PC-9 (cell line): ENCODE results near the gene MKI67. TPM values are rescaled to one million over a fixed set of nuclear protein-coding genes. Genes with fewer than 3 reads are reported as not detected.

Experiments
- Bru-seq: library from RNA; stranded (reverse); fragments of 400-500 nt; gene quantifications from one replicate; lab custom pipeline; 2021; lab: Mats Ljungman, UMichigan
- BruChase-seq, 2 experiments: library from RNA; stranded (reverse); fragments of 400-500 nt; gene quantifications; one replicate each; lab custom pipeline; 2021; lab: Mats Ljungman, UMichigan
- BruUV-seq: library from RNA; stranded (reverse); fragments of 400-500 nt; replicated peaks from 2 replicates; lab custom pipeline; 2021; lab: Mats Ljungman, UMichigan
- CTCF ChIA-PET: fragments of 300-600 bp; sonication (Branson Sonifier 250); formaldehyde crosslinking; loops from one replicate; lab custom pipeline; 2022; ENCODE audit warnings: antibody characterized with exemption; lab: Charles Lee
- POLR2A ChIA-PET: fragments of 300-600 bp; sonication (Branson Sonifier 250); formaldehyde crosslinking; loops from one replicate; lab custom pipeline; 2022; ENCODE audit warnings: antibody characterized with exemption; ENCODE audit not compliant: unreplicated experiment; lab: Charles Lee
- DNase-seq, 2 experiments: peaks; one replicate each; pipeline versions ENCODE4 v3.0.0 to v3.0.0-alpha.2; 2015 to 2022; ENCODE audit warnings: mixed read lengths in 1 of 2
- H2AFZ ChIP-seq: fragments of 200-600 bp; sonication (generic); 2 replicates; pipeline ENCODE4 v1.8.1; 2017; ENCODE audit warnings: antibody characterized with exemption
- H3F3A ChIP-seq: fragments of 200-600 bp; sonication (generic); 2 replicates; pipeline ENCODE4 v1.8.1; 2017; ENCODE audit warnings: antibody characterized with exemption, mild to moderate bottlenecking, low read depth; ENCODE audit not compliant: insufficient read depth
- H3K27ac ChIP-seq: fragments of 200-600 bp; sonication (generic); 2 replicates; pipeline ENCODE4 v1.6.1; 2016; ENCODE audit warnings: mixed run types
- H3K27me3 ChIP-seq: fragments of 200-600 bp; sonication (generic); 2 replicates; pipeline ENCODE4 v1.6.1; 2016; ENCODE audit warnings: low read depth, mixed run types; ENCODE audit not compliant: insufficient read depth
- H3K36me3 ChIP-seq: fragments of 200-600 bp; sonication (generic); 2 replicates; pipeline ENCODE4 v1.6.1; 2016; ENCODE audit warnings: low read depth, mixed run types
- H3K4me1 ChIP-seq: fragments of 200-600 bp; sonication (generic); replicated peaks from 2 replicates; pipeline ENCODE4 v1.6.1; 2016; ENCODE audit warnings: mixed run types; ENCODE audit not compliant: insufficient read depth
- H3K4me2 ChIP-seq: fragments of 200-600 bp; sonication (generic); 2 replicates; pipeline ENCODE4 v1.6.1; 2017; ENCODE audit warnings: mixed run types
- H3K4me3 ChIP-seq: fragments of 200-600 bp; sonication (generic); 2 replicates; pipeline ENCODE4 v1.6.1; 2016; ENCODE audit warnings: mixed run types
- H3K79me2 ChIP-seq: fragments of 200-600 bp; sonication (generic); 2 replicates; pipeline ENCODE4 v1.6.1; 2017; ENCODE audit warnings: low read depth, mixed run types
- H3K9me2 ChIP-seq: fragments of 200-600 bp; sonication (generic); 2 replicates; pipeline ENCODE4 v1.8.1; 2017; ENCODE audit warnings: mild to moderate bottlenecking; ENCODE audit not compliant: insufficient read depth
- H3K9me3 ChIP-seq: fragments of 200-600 bp; sonication (generic); 2 replicates; pipeline ENCODE4 v1.8.1; 2016; ENCODE audit warnings: low read depth; ENCODE audit not compliant: insufficient read depth
- H4K20me1 ChIP-seq: fragments of 200-600 bp; sonication (generic); 2 replicates; pipeline ENCODE4 v1.8.1; 2017; ENCODE audit not compliant: insufficient read depth
- EZH2 ChIP-seq: fragments of 200-600 bp; sonication (generic); IDR thresholded peaks from 2 replicates; pipeline ENCODE4 v1.8.0; 2017; ENCODE audit warnings: antibody characterized with exemption, low read depth
- intact Hi-C: fragments of 100-400 bp; cut with micrococcal nuclease; formaldehyde crosslinking; loops from one replicate; pipeline ENCODE4 v1.10.0; 2022; ENCODE audit not compliant: unreplicated experiment
- long read RNA-seq: library from polyadenylated mRNA; stranded (forward); transcript quantifications from one replicate; pipeline ENCODE4 v2.0.0, GENCODE V29; 2022
- total RNA-seq: library from RNA; stranded (reverse); gene quantifications from 2 replicates; pipeline ENCODE4 v1.2.3, GENCODE V29; 2021
- TF ChIP-seq, protein P1 (sequence below): fragments of 200-600 bp; sonication (generic); conservative IDR thresholded peaks from 2 replicates; pipeline ENCODE4 v1.6.1; 2017; ENCODE audit warnings: mixed run types, antibody characterized with exemption, mild to moderate bottlenecking, moderate library complexity

Gene MKI67, protein sequence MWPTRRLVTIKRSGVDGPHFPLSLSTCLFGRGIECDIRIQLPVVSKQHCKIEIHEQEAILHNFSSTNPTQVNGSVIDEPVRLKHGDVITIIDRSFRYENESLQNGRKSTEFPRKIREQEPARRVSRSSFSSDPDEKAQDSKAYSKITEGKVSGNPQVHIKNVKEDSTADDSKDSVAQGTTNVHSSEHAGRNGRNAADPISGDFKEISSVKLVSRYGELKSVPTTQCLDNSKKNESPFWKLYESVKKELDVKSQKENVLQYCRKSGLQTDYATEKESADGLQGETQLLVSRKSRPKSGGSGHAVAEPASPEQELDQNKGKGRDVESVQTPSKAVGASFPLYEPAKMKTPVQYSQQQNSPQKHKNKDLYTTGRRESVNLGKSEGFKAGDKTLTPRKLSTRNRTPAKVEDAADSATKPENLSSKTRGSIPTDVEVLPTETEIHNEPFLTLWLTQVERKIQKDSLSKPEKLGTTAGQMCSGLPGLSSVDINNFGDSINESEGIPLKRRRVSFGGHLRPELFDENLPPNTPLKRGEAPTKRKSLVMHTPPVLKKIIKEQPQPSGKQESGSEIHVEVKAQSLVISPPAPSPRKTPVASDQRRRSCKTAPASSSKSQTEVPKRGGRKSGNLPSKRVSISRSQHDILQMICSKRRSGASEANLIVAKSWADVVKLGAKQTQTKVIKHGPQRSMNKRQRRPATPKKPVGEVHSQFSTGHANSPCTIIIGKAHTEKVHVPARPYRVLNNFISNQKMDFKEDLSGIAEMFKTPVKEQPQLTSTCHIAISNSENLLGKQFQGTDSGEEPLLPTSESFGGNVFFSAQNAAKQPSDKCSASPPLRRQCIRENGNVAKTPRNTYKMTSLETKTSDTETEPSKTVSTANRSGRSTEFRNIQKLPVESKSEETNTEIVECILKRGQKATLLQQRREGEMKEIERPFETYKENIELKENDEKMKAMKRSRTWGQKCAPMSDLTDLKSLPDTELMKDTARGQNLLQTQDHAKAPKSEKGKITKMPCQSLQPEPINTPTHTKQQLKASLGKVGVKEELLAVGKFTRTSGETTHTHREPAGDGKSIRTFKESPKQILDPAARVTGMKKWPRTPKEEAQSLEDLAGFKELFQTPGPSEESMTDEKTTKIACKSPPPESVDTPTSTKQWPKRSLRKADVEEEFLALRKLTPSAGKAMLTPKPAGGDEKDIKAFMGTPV (N-terminal part only)
- total RNA-seq (75.2 and 114 TPM in 2 replicates), Bru-seq, nascent RNA (percentile 94 among the genes with signal in this experiment), BruChase-seq, experiment 1, labeled RNA remaining after a 2-hour chase (percentile 95 among the genes with signal in this experiment), BruChase-seq, experiment 2, labeled RNA remaining after a 6-hour chase (percentile 97 among the genes with signal in this experiment)
- long read RNA-seq, partial matches to known transcripts = 36 of 39 reads
- long read RNA-seq, other reads (novel, unspliced or antisense) = 3 of 39 reads

DNA sequence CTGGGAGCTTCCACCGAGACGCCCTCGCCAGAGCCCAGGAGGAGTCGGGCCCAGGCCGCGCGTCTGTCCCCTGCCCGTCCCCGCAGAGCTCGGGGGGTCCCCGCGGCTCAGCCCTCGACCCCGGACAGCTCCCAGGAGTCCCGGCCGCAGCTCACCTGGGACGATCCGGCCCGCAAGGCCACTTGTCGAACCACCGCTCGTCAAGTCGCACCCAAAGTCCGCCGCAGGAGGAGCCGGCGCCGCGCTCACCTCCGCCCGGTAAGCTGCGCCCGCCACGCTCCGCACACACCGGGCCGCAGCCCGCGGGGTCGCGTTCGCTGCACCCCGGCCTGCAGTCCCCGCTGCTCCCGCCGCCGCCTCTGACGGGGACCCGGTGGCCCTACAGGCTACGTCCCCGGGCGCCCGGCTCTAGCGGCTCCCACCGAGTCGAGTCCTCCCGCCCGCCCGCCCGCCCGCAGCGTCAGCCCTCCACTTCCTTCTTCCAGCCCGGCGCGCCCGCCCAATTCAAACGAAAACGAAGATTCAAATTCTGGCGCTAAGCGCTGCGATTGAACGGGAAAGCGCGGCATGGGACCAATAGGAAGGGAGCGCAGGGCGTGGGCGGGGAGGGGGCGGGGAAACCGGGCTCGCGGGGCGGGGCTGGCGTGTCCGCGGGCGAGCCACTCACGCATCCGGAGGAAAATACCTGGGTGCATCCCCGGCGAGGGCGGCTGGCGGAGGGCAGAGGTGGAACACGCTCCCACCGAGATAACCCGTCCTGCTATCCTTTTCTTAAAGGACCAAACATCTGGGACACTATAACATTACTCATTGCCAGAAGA is at the start of gene MKI67:
Gene MKI67, minus strand, starts transcription at position 480 of the 821 bp plus-strand sequence. CDS start 756 bp downstream, outside the sequence.
- POLR2A ChIA-PET = no interaction called here
- CTCF ChIA-PET = interaction anchor here (0.7 kb wide), 1 partner anchor 469 kb away, joined by 13 read pairs; no protein-coding TSS in a partner anchor
- BruUV-seq = no TSS peak

GRCh38 chr10:128174581-128175559 is 48.6 kb upstream of the MKI67 start:
- H3K9me2 ChIP-seq = no peaks in the 10 kb centered on the region
- peaks cover 18% of the 10 kb centered on the region; the same call in 1 of the 2 replicates for H3K27me3 ChIP-seq
- no peaks in the 10 kb centered on the region for H3K36me3 ChIP-seq
- DNase-seq = no peak
- POLR2A ChIA-PET = no interaction called here
- H3K79me2 ChIP-seq = no peaks in the 10 kb centered on the region
- no peak overlapping the region for H3K4me2 ChIP-seq
- H4K20me1 ChIP-seq = no peaks in the 10 kb centered on the region
- H3K4me3 ChIP-seq = no peak overlapping the region
- H3K9me3 ChIP-seq = no peaks in the 10 kb centered on the region
- no peak overlapping the region for H3K27ac ChIP-seq
- no peaks in the 10 kb centered on the region for H3F3A ChIP-seq
- CTCF ChIA-PET = no interaction called here
- TF ChIP-seq, protein P1, sequence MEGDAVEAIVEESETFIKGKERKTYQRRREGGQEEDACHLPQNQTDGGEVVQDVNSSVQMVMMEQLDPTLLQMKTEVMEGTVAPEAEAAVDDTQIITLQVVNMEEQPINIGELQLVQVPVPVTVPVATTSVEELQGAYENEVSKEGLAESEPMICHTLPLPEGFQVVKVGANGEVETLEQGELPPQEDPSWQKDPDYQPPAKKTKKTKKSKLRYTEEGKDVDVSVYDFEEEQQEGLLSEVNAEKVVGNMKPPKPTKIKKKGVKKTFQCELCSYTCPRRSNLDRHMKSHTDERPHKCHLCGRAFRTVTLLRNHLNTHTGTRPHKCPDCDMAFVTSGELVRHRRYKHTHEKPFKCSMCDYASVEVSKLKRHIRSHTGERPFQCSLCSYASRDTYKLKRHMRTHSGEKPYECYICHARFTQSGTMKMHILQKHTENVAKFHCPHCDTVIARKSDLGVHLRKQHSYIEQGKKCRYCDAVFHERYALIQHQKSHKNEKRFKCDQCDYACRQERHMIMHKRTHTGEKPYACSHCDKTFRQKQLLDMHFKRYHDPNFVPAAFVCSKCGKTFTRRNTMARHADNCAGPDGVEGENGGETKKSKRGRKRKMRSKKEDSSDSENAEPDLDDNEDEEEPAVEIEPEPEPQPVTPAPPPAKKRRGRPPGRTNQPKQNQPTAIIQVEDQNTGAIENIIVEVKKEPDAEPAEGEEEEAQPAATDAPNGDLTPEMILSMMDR = no peak
- no peak for TF ChIP-seq EZH2
- no TSS peak for BruUV-seq
- intact Hi-C loops = no loop called here
- H3K4me1 ChIP-seq = no peaks in the 10 kb centered on the region
- H2AFZ ChIP-seq = no peak overlapping the region

More for the DNA sequence above, at the start of gene MKI67:
- peaks cover 30% of the 10 kb centered on the region for H3K4me1 ChIP-seq
- no peaks in the 10 kb centered on the region for H3K9me2 ChIP-seq
- H3K9me3 ChIP-seq = no peaks in the 10 kb centered on the region
- H3K27ac ChIP-seq = no peak within 1 kb of the TSS
- intact Hi-C loops = no loop called here
- H2AFZ ChIP-seq = peak within 1 kb of the TSS; percentile 96
- H3K4me2 ChIP-seq = peak within 1 kb of the TSS; percentile 91
- 0 out of 2 replicates have a peak, but pooled peaks cover 2% of the 10 kb centered on the region for H4K20me1 ChIP-seq
- H3K79me2 ChIP-seq = peaks cover 46% of the 10 kb centered on the region
- H3F3A ChIP-seq = no peaks in the 10 kb centered on the region
- TF ChIP-seq EZH2 = no peak
- TF ChIP-seq, protein P1 = no peak
- peak within 1 kb of the TSS; percentile 71 for H3K4me3 ChIP-seq
- H3K27me3 ChIP-seq = no peaks in the 10 kb centered on the region
- H3K36me3 ChIP-seq = peaks cover 18% of the 10 kb centered on the region
- peak; percentile 80 to 82 for DNase-seq
